HL-60/S4 treated with phorbol 12-myristate 13-acetate at 8.2 ng/mL for 4 days and 3 days (cell line): ENCODE measurements around the gene FAM168A.

ENCODE experiments used
- in situ Hi-C: fragments of 300-500 bp; cut with MboI; formaldehyde crosslinking; loops from 2 replicates; pipeline ENCODE4 v1.15.0; 2022; ENCODE audit warnings: low sequenced_read_pairs

FAM168A gene

DNA sequence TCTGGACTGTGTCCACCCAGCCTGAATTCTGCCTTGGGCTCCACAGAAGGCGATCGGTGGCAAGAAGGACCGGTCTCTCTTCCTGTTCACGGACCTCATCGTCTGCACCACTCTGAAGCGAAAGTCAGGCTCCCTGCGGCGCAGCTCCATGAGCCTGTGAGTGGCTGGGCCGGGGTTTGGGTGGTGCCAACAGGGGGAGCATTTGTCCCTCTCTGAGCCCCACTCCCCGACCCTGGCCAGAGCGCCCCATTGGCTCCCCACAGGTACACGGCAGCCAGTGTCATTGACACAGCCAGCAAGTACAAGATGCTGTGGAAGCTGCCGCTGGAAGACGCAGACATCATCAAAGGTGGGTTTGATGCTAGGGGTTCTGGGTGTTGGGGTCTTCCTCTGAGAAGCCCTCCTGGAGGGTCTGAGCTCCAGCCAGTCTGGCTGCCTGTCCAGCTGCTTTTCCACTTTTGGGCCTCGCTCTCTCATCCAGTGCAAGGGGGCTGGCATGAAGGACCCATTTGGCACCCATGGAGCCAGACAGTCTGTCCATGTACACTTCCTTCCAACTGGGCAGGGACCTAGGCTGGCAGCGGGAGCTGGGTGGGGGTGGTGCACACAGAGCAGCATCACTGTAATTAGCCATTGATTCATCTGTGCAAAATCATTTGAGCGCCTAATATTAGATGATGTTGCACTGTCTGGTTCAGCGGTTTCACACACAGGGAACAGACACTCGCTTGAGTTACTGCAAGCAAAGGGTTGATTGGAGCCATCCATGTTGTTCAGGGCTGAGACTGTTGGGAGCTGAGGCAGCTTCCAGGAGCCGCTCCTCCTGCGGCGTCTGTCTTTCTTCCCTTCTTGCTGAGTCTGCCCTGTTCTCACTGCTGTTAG, 240.7 kb downstream of the FAM168A start:
- in situ Hi-C loops: no loop called here

DNA sequence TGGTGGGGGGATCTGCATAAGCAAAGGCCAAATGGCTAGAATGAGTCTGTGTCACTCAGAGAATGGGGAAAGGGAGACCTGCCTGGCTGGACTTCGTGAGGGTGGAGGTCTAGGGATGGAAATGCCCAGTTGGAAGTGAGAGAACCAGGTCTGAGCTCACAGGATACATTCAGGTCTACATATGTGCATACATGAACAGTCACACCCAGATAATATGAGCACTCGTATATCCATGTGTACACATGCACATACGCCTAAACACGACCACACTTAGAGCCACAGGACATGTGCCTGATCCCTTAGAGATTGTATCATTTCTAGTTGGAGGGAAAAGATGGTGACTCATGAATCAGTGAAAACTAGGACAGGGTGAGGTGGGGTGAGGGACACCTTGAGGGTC, 242.8 kb downstream of the FAM168A start:
- in situ Hi-C loops: no loop called here

DNA sequence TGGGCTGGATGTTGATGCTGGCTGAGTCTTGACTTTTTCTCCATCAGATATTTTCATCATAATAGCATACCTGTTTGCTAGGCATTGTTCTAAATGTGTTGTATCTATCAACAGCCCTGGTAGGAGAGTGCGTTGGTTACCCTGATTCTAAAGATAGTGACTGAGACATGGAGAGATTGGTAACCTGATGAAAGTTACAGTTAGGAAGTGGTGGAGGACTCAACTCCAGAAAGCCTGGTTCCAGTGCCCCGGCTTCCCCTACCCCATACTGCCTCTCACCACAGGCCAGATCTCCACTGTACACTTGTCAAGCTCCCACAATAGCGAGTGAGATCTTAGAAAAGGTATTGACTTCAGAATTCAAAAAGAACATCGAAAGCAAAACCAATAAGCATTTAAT, 244.5 kb downstream of the FAM168A start:
- in situ Hi-C loops: no loop called here

GRCh38 chr11:73350908-73351636, 246.8 kb downstream of the FAM168A start:
- in situ Hi-C loops: no loop called here
